Endothelial cell of umbilical vein (primary cell): ENCODE measurements around the gene PIM1. TPM values are rescaled to one million over a fixed set of nuclear protein-coding genes. Genes with fewer than 3 reads are reported as not detected.

Source experiments
- BruUV-seq: library from RNA; stranded (reverse); fragments of 400-500 nt; replicated peaks from 2 replicates; lab custom pipeline; 2021; lab: Mats Ljungman, UMichigan
- CTCF ChIA-PET: fragments of 300-600, 350-600 bp; sonication (Branson Sonifier 250); formaldehyde crosslinking; loops from one replicate; lab custom pipeline; 2021; ENCODE audit warnings: antibody characterized with exemption, inconsistent platforms; lab: Charles Lee
- POLR2A ChIA-PET: fragments of 300-600, 350-600 bp; sonication (Branson Sonifier 250); formaldehyde crosslinking; loops from one replicate; lab custom pipeline; 2021; ENCODE audit warnings: antibody characterized with exemption, inconsistent platforms; lab: Charles Lee
- DNase-seq: peaks from one replicate; pipeline ENCODE4 v3.0.0-alpha.2; 2011; ENCODE audit warnings: low read depth, low spot score
- FAIRE-seq: peaks from 2 replicates; lab custom pipeline; 2011; peaks lifted over from hg19 to GRCh38; lab: Jason Lieb, UNC
- H2AFZ ChIP-seq: 2 replicates; pipeline ENCODE4 v1.6.0; 2012; ENCODE audit warnings: low read depth, low read length, control low read depth, inconsistent platforms
- H3K27ac ChIP-seq: 2 replicates; pipeline ENCODE4 v1.5.1; 2011; ENCODE audit warnings: low read depth, mild to moderate bottlenecking, control low read depth, low read length, moderate library complexity; ENCODE audit not compliant: insufficient read depth
- H3K27me3 ChIP-seq, 2 experiments: 2 replicates each; pipeline versions ENCODE4 v1.6.0 to v1.6.1; 2011; ENCODE audit warnings: low read length in 2 of 2, mixed read lengths in 1 of 2; ENCODE audit not compliant: control insufficient read depth in 2 of 2, insufficient read depth in 2 of 2
- H3K36me3 ChIP-seq, 2 experiments: 2 replicates in 1 of 2; 3 replicates in 1 of 2; pipeline ENCODE4 v1.5.1; 2011; ENCODE audit warnings: low read length in 2 of 2, mild to moderate bottlenecking in 1 of 2, moderate library complexity in 1 of 2; ENCODE audit not compliant: control insufficient read depth in 2 of 2, insufficient read depth in 2 of 2; ENCODE audit errors: extremely low read depth in 1 of 2
- H3K4me1 ChIP-seq: 3 replicates; pipeline ENCODE4 v1.5.1; 2011; ENCODE audit warnings: mild to moderate bottlenecking, low read length; ENCODE audit not compliant: control insufficient read depth, insufficient read depth; ENCODE audit errors: extremely low read depth
- H3K4me2 ChIP-seq: 2 replicates; pipeline ENCODE4 v1.6.1; 2011; ENCODE audit warnings: low read length, control low read depth, mixed read lengths; ENCODE audit not compliant: insufficient read depth
- H3K4me3 ChIP-seq, 3 experiments: fragments of 200-600 bp in 1 of 3; sonication (generic), shearing (Covaris generic) in 1 of 3; replicated peaks in 1 of 3; 2 replicates each; pipeline ENCODE4 v1.5.1; 2011 to 2016; ENCODE audit warnings: control low read depth in 3 of 3, low read length in 3 of 3, mild to moderate bottlenecking in 2 of 3, inconsistent platforms in 1 of 3, low read depth in 1 of 3, moderate library complexity in 1 of 3; ENCODE audit not compliant: insufficient read depth in 1 of 3
- H3K79me2 ChIP-seq: 2 replicates; pipeline ENCODE4 v1.6.0; 2012; ENCODE audit warnings: low read length, inconsistent platforms; ENCODE audit not compliant: control insufficient read depth, insufficient read depth
- H3K9ac ChIP-seq: replicated peaks from 2 replicates; pipeline ENCODE3; 2011; ENCODE audit warnings: low read length, control low read depth; ENCODE audit not compliant: insufficient read depth; ENCODE audit errors: extremely low read depth
- H3K9me1 ChIP-seq: replicated peaks from 3 replicates; pipeline ENCODE4 v1.6.0; 2011; ENCODE audit warnings: mild to moderate bottlenecking, low read length; ENCODE audit not compliant: control insufficient read depth, insufficient read depth; ENCODE audit errors: extremely low read depth
- H3K9me3 ChIP-seq: replicated peaks from 2 replicates; pipeline ENCODE4 v1.5.1; 2012; ENCODE audit warnings: low read length, inconsistent platforms; ENCODE audit not compliant: control insufficient read depth, insufficient read depth
- H4K20me1 ChIP-seq: replicated peaks from 2 replicates; pipeline ENCODE3; 2011; ENCODE audit warnings: mild to moderate bottlenecking, low read length; ENCODE audit not compliant: control insufficient read depth, insufficient read depth; ENCODE audit errors: extremely low read depth
- FOS ChIP-seq: IDR thresholded peaks from 2 replicates; pipeline ENCODE4 v1.6.1; 2011; ENCODE audit warnings: mild to moderate bottlenecking, low read length, moderate library complexity, borderline replicate concordance; ENCODE audit not compliant: insufficient read depth
- dilution Hi-C: fragments of 300-500 bp; cut with MboI; formaldehyde crosslinking; loops from one replicate; pipeline ENCODE4 v1.15.0; 2019; ENCODE audit warnings: low sequenced_read_pairs; ENCODE audit not compliant: extremely low pct_ligation_motif_present
- intact Hi-C: fragments of 100-400 bp; cut with micrococcal nuclease; formaldehyde crosslinking; loops from one replicate; pipeline ENCODE4 v1.10.0; 2022
- polyA plus RNA-seq, 4 experiments: library from polyadenylated mRNA; depleted of rRNA in 3 of 4; stranded (reverse) in 3 of 4; unstranded in 1 of 4; fragments of >200 nt; gene quantifications; 2 replicates each; pipeline versions ENCODE4 v1.2.1 to v1.2.3, GENCODE V29; 2011 to 2012; ENCODE audit warnings: missing spikeins in 1 of 4
- total RNA-seq: library from RNA; stranded (reverse); gene quantifications from 2 replicates; pipeline ENCODE4 v1.2.3, GENCODE V29; 2021
- TF ChIP-seq, protein P1 (sequence below), 2 donors: IDR thresholded peaks; 1 replicate in 1 of 2; 2 replicates in 1 of 2; pipeline ENCODE4 v1.5.1; 2011; ENCODE audit warnings: low read length in 2 of 2, mild to moderate bottlenecking in 2 of 2, moderate library complexity in 2 of 2, control low read depth in 1 of 2, inconsistent platforms in 1 of 2, low read depth in 1 of 2; ENCODE audit not compliant: insufficient read depth in 1 of 2; ENCODE audit errors: extremely low read depth in 1 of 2

The PIM1 gene
- total and polyA plus RNA-seq, 2 donors (not counting 3 experiments of a cell fraction or from before 2014, with no cell fraction given) = 9.2 to 11.3 TPM

- peaks cover 2% of the 10 kb centered on the region for H3K79me2 ChIP-seq
- H3K9me1 ChIP-seq = no peaks in the 10 kb centered on the region
- H3K36me3 ChIP-seq = peaks cover 5 to 13% of the 10 kb centered on the region in 2 experiments
- H3K4me3 ChIP-seq = peak overlapping the region; percentile 61 to 95 (median 74)
- ChIA-PET POLR2A (interaction anchor here (0.7 to 1.2 kb wide), 3 partner anchors 39 to 87 kb away, joined by 3 to 5 read pairs (median 3); partner anchors contain the start of genes TBC1D22B and TMEM217), CTCF (interaction anchor here (0.6 to 6.8 kb wide), 26 partner anchors 9 to 410 kb away, joined by 3 to 399 read pairs (median 6); no protein-coding TSS in a partner anchor)
- H3K4me1 ChIP-seq = peaks cover 22% of the 10 kb centered on the region
- H3K9me3 ChIP-seq = no peaks in the 10 kb centered on the region
- DNase-seq (peak; percentile 45), FAIRE-seq (no peak)
- TF ChIP-seq, protein P1, sequence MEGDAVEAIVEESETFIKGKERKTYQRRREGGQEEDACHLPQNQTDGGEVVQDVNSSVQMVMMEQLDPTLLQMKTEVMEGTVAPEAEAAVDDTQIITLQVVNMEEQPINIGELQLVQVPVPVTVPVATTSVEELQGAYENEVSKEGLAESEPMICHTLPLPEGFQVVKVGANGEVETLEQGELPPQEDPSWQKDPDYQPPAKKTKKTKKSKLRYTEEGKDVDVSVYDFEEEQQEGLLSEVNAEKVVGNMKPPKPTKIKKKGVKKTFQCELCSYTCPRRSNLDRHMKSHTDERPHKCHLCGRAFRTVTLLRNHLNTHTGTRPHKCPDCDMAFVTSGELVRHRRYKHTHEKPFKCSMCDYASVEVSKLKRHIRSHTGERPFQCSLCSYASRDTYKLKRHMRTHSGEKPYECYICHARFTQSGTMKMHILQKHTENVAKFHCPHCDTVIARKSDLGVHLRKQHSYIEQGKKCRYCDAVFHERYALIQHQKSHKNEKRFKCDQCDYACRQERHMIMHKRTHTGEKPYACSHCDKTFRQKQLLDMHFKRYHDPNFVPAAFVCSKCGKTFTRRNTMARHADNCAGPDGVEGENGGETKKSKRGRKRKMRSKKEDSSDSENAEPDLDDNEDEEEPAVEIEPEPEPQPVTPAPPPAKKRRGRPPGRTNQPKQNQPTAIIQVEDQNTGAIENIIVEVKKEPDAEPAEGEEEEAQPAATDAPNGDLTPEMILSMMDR (IDR thresholded peaks at IDR 0.05; ENCODE audit: extremely low read depth in 1 of 2, insufficient read depth in 1 of 2, low read depth in 1 of 2, low read length in 2 of 2) = peak; percentile 16 to 46
- no peak for TF ChIP-seq FOS
- intact Hi-C loops (loop anchor here (1.0 kb wide), 1 partner anchor 68 kb away; no protein-coding TSS in a partner anchor), dilution Hi-C loops (no loop called here)
- peak overlapping the region; percentile 92 for H3K4me2 ChIP-seq
- no peaks in the 10 kb centered on the region for H4K20me1 ChIP-seq
- BruUV-seq = TSS peak; percentile 22
- H3K27me3 ChIP-seq = no peaks in the 10 kb centered on the region
- H3K9ac ChIP-seq = peak overlapping the region; percentile 86
- peak overlapping the region; percentile 62 for H3K27ac ChIP-seq
- H2AFZ ChIP-seq = peak overlapping the region; percentile 90
Measured at GRCh38 chr6:37170273-37171200, 585 bp downstream of the PIM1 start.
